ENCODE data around the gene DPP7.

DNA sequence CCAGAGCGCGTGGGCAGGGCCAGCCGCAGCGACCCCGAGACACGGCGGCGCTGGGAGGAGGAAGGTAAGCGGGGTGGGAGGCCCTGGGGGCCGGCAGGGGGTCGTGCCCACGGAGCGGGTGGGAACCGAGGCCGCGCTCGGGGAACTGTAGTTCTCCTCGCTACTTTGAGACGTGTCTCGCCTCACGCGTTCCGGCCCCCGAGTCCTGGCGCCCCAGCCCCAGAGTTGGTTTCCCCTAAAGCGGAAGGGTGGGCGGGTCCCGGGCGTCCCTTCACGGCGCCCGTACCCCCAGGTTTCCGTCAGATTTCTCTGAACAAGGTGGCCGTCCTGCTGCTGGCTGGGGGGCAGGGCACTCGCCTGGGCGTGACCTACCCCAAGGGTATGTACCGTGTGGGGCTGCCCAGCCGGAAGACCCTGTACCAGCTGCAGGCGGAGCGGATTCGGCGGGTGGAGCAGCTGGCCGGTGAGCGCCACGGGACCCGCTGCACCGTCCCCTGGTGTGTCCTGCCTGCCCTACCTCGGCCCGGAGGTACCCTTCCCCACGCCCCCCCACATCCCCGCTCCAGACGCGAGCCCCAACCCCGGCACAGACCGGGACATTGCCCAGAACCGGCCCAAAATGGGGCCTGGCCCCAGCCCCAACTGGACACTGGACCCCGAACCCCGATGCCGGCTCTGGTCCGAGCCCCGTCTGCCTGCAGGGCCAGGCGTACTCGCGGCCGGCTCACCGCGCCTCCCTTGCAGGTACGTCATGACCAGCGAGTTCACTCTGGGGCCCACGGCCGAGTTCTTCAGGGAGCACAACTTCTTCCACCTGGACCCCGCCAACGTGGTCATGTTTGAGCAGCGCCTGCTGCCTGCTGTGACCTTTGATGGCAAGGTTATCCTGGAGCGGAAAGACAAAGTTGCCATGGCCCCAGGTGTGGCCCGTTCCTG is 36.5 kb downstream of the DPP7 start:
- TF ChIP-seq EZH2phosphoT487 (IDR thresholded peaks at IDR 0.05; ENCODE audit: low read length): no peak
- TF ChIP-seq, protein P1, sequence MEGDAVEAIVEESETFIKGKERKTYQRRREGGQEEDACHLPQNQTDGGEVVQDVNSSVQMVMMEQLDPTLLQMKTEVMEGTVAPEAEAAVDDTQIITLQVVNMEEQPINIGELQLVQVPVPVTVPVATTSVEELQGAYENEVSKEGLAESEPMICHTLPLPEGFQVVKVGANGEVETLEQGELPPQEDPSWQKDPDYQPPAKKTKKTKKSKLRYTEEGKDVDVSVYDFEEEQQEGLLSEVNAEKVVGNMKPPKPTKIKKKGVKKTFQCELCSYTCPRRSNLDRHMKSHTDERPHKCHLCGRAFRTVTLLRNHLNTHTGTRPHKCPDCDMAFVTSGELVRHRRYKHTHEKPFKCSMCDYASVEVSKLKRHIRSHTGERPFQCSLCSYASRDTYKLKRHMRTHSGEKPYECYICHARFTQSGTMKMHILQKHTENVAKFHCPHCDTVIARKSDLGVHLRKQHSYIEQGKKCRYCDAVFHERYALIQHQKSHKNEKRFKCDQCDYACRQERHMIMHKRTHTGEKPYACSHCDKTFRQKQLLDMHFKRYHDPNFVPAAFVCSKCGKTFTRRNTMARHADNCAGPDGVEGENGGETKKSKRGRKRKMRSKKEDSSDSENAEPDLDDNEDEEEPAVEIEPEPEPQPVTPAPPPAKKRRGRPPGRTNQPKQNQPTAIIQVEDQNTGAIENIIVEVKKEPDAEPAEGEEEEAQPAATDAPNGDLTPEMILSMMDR (IDR thresholded peaks at IDR 0.05; ENCODE audit: low read length): no peak
- no peak for TF ChIP-seq EZH2 (optimal IDR thresholded peaks at IDR 0.05; ENCODE audit: low read depth, low read length)

All from MM.1S (cell line).